ENCODE data around the gene SLC47A1.

Gene SLC47A1

GRCh38 chr17:19614900-19615299 is 81.2 kb downstream of the SLC47A1 start:
- DNase-seq = no peak

- no peak for DNase-seq
These were observed 84.4 kb downstream of the SLC47A1 start for GRCh38 chr17:19618015-19618414.

GRCh38 chr17:19619705-19620325 is 86.2 kb downstream of the SLC47A1 start:
- DNase-seq = no peak

- DNase-seq = no peak
These were observed 88.0 kb downstream of the SLC47A1 start for GRCh38 chr17:19621697-19622096.

GRCh38 chr17:19626079-19626478 is 92.4 kb downstream of the SLC47A1 start:
- DNase-seq = no peak
